ENCODE measurements around the gene PRSS50.

Gene PRSS50

GRCh38 chr3:46703013-46703520 lies 14.6 kb downstream of the PRSS50 start:
- no peak overlapping the region for H3K4me3 ChIP-seq (ENCODE audit: low read length)
- peaks cover 8% of the 10 kb centered on the region for H3K27me3 ChIP-seq (replicated peaks; ENCODE audit: insufficient read depth, low read length)
- no peaks in the 10 kb centered on the region for H3K4me1 ChIP-seq (ENCODE audit: low read length)
- no peak overlapping the region for H3K9ac ChIP-seq (ENCODE audit: low read length)
- no peaks in the 10 kb centered on the region for H4K20me1 ChIP-seq (ENCODE audit: insufficient read depth, low read length)
- no peak overlapping the region for H2AFZ ChIP-seq (ENCODE audit: low read length)
- H3K9me3 ChIP-seq (replicated peaks; ENCODE audit: insufficient read depth, low read length) = no peaks in the 10 kb centered on the region
- H3K79me2 ChIP-seq (ENCODE audit: low read length) = no peaks in the 10 kb centered on the region
- H3K9me2 ChIP-seq (replicated peaks; ENCODE audit: insufficient read depth, low read length) = no peaks in the 10 kb centered on the region
- no peak overlapping the region for H3K4me2 ChIP-seq (ENCODE audit: low read depth, low read length)
- no peak overlapping the region for H3K27ac ChIP-seq (ENCODE audit: low read length)
- TF ChIP-seq CTCF (IDR thresholded peaks at IDR 0.05; ENCODE audit: low read length) (no peak), EZH2phosphoT487 (IDR thresholded peaks at IDR 0.05; ENCODE audit: low read length) (no peak), EZH2 (optimal IDR thresholded peaks at IDR 0.05; ENCODE audit: low read depth, low read length) (no peak)
- H3K36me3 ChIP-seq (replicated peaks; ENCODE audit: insufficient read depth, low read length) = no peaks in the 10 kb centered on the region
- H3F3A ChIP-seq (ENCODE audit: insufficient read depth, low read length) = no peaks in the 10 kb centered on the region
- no peak for DNase-seq

GRCh38 chr3:46702246-46703012 lies 15.2 kb downstream of the PRSS50 start:
- Histone ChIP-seq H3K4me1 (ENCODE audit: low read length) (no peaks in the 10 kb centered on the region), H3K36me3 (replicated peaks; ENCODE audit: insufficient read depth, low read length) (no peaks in the 10 kb centered on the region), H3K9me2 (replicated peaks; ENCODE audit: insufficient read depth, low read length) (no peaks in the 10 kb centered on the region), H3K79me2 (ENCODE audit: low read length) (no peaks in the 10 kb centered on the region), H3K4me3 (ENCODE audit: low read length) (no peak overlapping the region), H3K9ac (ENCODE audit: low read length) (no peak overlapping the region), H3K27ac (ENCODE audit: low read length) (no peak overlapping the region), H2AFZ (ENCODE audit: low read length) (no peak overlapping the region), H3F3A (ENCODE audit: insufficient read depth, low read length) (no peaks in the 10 kb centered on the region), H3K4me2 (ENCODE audit: low read depth, low read length) (no peak overlapping the region), H3K9me3 (replicated peaks; ENCODE audit: insufficient read depth, low read length) (no peaks in the 10 kb centered on the region), H4K20me1 (ENCODE audit: insufficient read depth, low read length) (no peaks in the 10 kb centered on the region), H3K27me3 (replicated peaks; ENCODE audit: insufficient read depth, low read length) (peaks cover 8% of the 10 kb centered on the region)
- TF ChIP-seq EZH2phosphoT487 (IDR thresholded peaks at IDR 0.05; ENCODE audit: low read length) (no peak), EZH2 (optimal IDR thresholded peaks at IDR 0.05; ENCODE audit: low read depth, low read length) (no peak), CTCF (IDR thresholded peaks at IDR 0.05; ENCODE audit: low read length) (no peak)
- DNase-seq = no peak

- H3F3A ChIP-seq (ENCODE audit: insufficient read depth, low read length) = no peaks in the 10 kb centered on the region
- no peaks in the 10 kb centered on the region for H3K79me2 ChIP-seq (ENCODE audit: low read length)
- peaks cover 8% of the 10 kb centered on the region for H3K27me3 ChIP-seq (replicated peaks; ENCODE audit: insufficient read depth, low read length)
- no peaks in the 10 kb centered on the region for H4K20me1 ChIP-seq (ENCODE audit: insufficient read depth, low read length)
- H3K9ac ChIP-seq (ENCODE audit: low read length) = no peak within 1 kb of the TSS
- H3K4me1 ChIP-seq (ENCODE audit: low read length) = no peaks in the 10 kb centered on the region
- no peak within 1 kb of the TSS for H3K27ac ChIP-seq (ENCODE audit: low read length)
- H2AFZ ChIP-seq (ENCODE audit: low read length) = no peak within 1 kb of the TSS
- no peak for TF ChIP-seq CTCF (IDR thresholded peaks at IDR 0.05; ENCODE audit: low read length)
- TF ChIP-seq EZH2phosphoT487 (IDR thresholded peaks at IDR 0.05; ENCODE audit: low read length) = no peak
- no peak for TF ChIP-seq EZH2 (optimal IDR thresholded peaks at IDR 0.05; ENCODE audit: low read depth, low read length)
- no peak within 1 kb of the TSS for H3K4me3 ChIP-seq (ENCODE audit: low read length)
- H3K9me2 ChIP-seq (replicated peaks; ENCODE audit: insufficient read depth, low read length) = no peaks in the 10 kb centered on the region
- H3K4me2 ChIP-seq (ENCODE audit: low read depth, low read length) = no peak within 1 kb of the TSS
- H3K36me3 ChIP-seq (replicated peaks; ENCODE audit: insufficient read depth, low read length) = no peaks in the 10 kb centered on the region
- no peaks in the 10 kb centered on the region for H3K9me3 ChIP-seq (replicated peaks; ENCODE audit: insufficient read depth, low read length)
- DNase-seq = no peak
These were observed 16.3 kb downstream of the PRSS50 start, which contains the start of gene TMIE for GRCh38 chr3:46701181-46701939. Gene TMIE, plus strand, starts transcription at chr3:46701392. Its CDS starts 96 bp downstream, at chr3:46701488.
